GM12865 (cell line): ENCODE measurements around the gene ZNF488.

ENCODE experiments used
- DNase-seq: peaks from one replicate; pipeline ENCODE4 v3.0.0; 2010; ENCODE audit warnings: low read depth
- H3K4me3 ChIP-seq: 2 replicates; pipeline ENCODE4 v1.5.1; 2011; ENCODE audit warnings: mild to moderate bottlenecking, low read depth, low read length, control low read depth
- CTCF ChIP-seq: IDR thresholded peaks from 2 replicates; pipeline ENCODE4 v1.5.1; 2011; ENCODE audit warnings: low read length, control low read depth, low read depth, inconsistent platforms; ENCODE audit not compliant: insufficient read depth; ENCODE audit errors: missing control alignments

ZNF488 gene

DNA sequence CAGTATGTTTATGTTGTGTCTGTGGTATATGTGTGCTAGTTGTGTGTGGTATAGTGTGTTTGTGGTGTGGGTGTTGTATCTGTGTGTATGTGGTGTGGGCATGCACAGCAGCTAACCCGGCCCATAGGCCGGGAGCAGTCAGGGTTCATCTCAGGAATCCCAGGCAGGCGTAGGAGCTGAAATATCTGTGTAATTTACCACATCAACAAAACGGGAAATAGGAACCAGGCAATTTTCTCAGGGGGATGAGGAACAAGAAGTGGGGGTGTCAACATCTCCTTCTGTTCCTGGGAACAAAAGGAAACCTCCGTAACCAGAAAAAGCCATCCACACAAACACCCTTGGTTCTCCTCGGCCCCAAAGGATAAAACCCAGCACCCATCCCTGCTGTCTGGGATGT, 24.5 kb upstream of the ZNF488 start:
- TF ChIP-seq CTCF = no peak
- no peak overlapping the region for H3K4me3 ChIP-seq
- no peak for DNase-seq

GRCh38 chr10:47406870-47407691, 23.0 kb upstream of the ZNF488 start:
- TF ChIP-seq CTCF = no peak
- H3K4me3 ChIP-seq = no peak overlapping the region
- no peak for DNase-seq

DNA sequence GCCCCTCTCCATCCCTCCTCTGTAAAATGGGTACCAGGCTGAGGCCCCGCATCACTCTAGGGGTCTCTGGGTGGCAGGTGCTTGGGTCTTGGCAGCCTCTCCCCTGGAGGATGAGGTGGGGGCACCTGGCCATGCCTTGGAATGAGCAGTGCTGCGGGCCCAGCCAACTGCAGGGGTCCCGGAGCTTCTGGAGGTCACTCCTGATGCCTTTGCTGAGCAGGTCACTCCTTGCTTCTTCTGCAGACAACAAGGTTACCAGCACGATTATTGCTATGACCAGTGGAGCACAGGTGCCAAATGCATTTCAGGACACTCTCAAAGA, 22.4 kb upstream of the ZNF488 start:
- DNase-seq = no peak
- TF ChIP-seq CTCF = no peak
- H3K4me3 ChIP-seq = no peak overlapping the region

- H3K4me3 ChIP-seq = no peak overlapping the region
- TF ChIP-seq CTCF = no peak
- DNase-seq = no peak
Measured at GRCh38 chr10:47405857-47406547, 21.9 kb upstream of the ZNF488 start.

DNA sequence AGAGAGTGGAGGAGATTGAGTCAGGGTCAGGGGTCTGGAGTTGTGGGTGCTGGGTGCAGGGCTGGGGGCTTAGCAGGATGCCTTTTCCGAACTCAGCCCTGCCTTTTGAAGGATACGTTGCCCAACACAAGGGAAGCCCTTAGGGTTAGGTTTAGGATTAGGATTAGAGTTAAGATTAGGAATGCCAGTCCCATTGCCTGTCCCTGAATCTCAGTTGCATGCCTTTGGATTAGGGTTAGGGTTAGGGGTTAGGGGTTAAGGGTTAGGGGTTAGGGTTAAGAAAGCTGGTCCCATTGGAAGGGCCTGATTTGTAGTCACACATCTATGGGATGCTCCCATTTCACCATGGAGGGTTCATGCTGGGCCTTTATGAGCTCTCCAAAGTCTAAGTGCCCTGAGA, 20.8 kb upstream of the ZNF488 start:
- no peak for DNase-seq
- no peak overlapping the region for H3K4me3 ChIP-seq
- TF ChIP-seq CTCF = no peak

DNA sequence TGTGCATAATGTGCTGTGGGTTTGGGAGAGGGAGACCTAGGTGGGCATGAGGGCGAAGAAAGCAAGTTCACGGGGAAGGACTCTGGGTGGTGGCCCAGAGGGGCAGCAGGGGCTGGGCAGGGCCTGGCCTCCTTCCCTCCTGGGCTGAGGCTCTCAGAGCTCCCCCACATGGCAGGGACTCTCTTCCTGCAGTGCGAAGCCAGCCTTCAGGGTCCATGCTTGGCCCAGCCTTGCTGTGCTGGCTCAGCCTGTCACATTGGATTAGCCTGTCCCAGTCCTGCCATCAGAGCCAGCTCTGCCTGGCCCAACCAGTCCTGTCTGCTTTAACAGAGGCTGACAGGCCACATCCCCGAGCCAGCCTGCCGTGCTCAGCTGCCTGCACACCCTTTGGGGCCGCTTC, 20.4 kb upstream of the ZNF488 start:
- DNase-seq = no peak
- no peak overlapping the region for H3K4me3 ChIP-seq
- no peak for TF ChIP-seq CTCF
